ENCODE measurements around the gene VPS18. TPM values are rescaled to one million over a fixed set of nuclear protein-coding genes. Genes with fewer than 3 reads are reported as not detected.

VPS18 gene
- polyA plus RNA-seq, 10 donors = 7.8 to 12.4 (median 9.3) TPM

DNA sequence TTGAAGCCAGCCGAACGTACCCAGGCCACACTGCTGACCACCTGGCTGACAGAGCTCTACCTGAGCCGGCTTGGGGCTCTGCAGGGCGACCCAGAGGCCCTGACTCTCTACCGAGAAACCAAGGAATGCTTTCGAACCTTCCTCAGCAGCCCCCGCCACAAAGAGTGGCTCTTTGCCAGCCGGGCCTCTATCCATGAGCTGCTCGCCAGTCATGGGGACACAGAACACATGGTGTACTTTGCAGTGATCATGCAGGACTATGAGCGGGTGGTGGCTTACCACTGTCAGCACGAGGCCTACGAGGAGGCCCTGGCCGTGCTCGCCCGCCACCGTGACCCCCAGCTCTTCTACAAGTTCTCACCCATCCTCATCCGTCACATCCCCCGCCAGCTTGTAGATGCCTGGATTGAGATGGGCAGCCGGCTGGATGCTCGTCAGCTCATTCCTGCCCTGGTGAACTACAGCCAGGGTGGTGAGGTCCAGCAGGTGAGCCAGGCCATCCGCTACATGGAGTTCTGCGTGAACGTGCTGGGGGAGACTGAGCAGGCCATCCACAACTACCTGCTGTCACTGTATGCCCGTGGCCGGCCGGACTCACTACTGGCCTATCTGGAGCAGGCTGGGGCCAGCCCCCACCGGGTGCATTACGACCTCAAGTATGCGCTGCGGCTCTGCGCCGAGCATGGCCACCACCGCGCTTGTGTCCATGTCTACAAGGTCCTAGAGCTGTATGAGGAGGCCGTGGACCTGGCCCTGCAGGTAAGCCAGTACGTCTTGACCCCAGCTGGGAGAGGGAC, 6.2 kb downstream of the VPS18 start:
- no peak for DNase-seq

DNA sequence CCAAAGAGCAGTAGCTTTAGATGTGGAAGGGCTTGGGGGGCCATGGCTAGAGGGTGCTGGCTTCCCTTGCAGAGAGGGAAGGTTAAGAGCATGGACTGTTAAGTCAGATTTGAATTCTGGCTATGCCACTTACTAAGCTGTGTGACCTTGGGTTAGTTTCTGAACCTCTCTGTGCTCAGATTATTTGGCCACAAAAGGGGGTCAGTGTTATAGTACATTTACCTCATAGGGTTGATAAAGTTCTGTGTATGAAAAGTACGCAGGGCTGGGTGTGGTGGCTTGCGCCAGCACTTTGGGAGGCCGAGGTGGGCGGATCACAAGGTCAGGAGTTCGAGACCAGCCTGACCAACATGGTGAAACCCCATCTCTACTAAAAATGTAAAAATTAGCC, 6.8 kb downstream of the VPS18 start:
- DNase-seq = no peak

DNA sequence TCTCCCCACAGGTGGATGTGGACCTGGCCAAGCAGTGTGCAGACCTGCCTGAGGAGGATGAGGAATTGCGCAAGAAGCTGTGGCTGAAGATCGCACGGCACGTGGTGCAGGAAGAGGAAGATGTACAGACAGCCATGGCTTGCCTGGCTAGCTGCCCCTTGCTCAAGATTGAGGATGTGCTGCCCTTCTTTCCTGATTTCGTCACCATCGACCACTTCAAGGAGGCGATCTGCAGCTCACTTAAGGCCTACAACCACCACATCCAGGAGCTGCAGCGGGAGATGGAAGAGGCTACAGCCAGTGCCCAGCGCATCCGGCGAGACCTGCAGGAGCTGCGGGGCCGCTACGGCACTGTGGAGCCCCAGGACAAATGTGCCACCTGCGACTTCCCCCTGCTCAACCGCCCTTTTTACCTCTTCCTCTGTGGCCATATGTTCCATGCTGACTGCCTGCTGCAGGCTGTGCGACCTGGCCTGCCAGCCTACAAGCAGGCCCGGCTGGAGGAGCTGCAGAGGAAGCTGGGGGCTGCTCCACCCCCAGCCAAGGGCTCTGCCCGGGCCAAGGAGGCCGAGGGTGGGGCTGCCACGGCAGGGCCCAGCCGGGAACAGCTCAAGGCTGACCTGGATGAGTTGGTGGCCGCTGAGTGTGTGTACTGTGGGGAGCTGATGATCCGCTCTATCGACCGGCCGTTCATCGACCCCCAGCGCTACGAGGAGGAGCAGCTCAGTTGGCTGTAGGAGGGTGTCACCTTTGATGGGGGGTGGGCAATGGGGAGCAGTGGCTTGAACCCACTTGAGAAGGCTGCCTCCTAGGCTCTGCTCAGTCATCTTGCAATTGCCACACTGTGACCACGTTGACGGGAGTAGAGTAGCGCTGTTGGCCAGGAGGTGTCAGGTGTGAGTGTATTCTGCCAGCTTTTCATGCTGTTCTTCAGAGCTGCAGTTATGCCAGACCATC, 8.6 kb downstream of the VPS18 start:
- DNase-seq = peak in 1 of 3 donors; percentile 44

DNA sequence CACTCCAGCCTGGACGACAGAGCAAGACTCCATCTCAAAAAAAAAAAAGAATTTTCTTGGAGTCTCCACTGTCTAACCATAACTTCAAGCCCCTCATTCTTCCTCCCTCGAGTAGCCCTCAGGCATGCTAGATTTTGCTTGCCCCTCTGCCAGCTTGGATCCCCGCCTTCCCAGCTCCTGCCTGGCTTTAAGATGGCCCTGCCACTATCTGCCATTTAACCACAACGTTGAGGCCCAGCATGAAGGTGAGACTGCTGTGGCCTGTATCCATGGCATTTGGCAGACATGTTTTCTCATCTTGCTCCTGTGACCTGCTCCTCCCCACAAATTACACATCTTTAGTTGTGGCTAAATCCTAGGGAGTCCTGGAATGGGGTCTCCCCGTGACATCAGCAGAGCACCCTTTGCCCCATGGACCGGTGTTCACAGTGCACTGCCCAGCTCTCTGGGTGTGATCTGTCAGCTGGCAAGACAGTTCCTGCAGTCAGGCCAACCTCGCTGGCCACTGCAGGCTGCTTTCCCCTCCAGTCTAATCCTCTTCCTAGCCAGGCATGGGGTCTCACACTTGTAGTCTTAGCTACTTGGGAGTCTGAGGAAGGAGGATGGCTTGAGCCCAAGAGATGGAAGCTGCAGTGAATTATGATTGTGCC, 10.4 kb downstream of the VPS18 start:
- DNase-seq = peak in 1 of 3 donors; percentile 43

DNA sequence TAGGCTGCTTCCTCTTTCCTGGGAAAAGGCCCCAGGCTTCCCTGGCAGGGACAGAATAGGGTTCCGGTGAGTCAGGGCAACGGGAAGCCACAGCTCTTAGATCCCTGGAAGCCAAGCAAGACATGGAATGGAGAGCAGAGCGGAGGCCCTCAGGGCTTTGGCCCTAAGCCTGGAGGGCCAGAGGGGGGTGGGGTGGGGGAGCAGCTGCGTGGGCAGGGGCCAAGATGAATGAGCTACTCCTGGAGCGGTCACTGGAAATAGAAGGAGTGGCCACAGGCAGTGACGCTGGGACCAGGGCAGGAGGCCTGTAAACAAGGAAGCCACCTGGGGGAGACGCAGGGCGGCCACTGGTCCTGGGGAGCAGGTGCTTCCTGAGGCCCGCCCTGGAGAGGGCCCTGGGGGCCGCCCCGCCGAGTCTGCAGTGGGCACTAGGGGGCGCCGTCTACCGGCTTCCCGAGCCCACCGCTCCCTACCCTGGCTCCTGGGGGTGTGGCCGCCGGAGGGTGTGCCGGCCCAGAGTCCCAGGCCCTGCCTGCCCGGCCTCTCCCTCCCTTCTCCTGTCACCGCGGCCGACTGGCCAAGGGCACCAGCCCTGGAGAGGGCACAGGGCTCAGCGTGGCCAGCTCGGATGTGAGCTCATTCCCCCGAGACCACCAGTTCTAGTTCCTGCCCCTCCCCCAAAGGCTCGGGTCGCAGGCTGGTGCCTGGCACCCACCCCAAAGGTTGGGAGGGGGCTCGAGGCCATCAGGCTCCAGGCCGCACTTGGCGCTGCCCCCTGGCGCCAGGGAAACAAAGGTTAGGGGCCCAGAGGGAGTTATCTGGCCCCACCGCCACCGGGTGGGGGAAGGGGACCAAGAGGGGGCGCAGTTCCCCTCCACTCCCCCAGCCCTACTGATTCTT, 12.1 kb downstream of the VPS18 start:
- peak; percentile 87 to 95 (median 92) for DNase-seq

DNA sequence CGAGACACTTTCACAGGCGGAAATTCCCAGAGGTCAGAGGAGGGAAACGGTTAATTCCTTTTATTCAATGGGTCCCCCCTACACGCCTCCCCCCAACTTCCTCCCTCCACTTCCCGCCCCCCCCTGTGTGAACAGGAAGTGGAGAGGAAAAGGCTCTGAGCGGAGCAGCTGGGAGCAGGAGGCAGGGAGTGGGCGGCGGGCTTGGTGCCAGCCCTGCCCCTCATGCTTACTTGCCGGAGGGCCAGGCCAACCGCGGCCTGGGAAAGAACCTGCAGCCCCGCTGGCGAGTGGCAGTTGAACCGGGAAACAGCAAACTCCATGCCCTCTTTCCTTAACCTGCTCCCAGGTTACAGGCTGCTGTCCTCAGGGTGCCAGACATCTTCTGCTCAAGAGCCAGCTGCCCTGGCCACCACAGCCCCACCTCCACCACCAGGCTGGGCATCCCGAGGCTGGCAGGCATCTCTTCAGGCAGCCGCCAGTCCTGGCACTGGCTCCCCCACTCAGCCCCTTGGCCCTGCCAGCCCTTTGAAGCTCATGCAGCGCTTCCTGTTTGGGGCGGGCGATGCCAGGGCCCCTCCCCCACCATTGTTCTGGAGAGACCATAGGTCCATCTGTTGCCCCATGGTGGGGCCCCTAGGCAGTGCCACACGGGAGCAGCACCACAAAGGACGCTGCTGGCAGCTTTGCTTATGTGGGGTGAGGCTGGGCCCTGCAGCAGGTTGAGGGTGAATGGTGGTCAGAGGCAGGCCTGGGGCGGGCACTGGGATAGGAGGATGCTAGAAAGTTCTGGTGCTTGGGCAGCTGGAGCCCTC, 12.9 kb downstream of the VPS18 start:
- DNase-seq = peak in 2 of 3 donors; percentile 59 to 83

DNA sequence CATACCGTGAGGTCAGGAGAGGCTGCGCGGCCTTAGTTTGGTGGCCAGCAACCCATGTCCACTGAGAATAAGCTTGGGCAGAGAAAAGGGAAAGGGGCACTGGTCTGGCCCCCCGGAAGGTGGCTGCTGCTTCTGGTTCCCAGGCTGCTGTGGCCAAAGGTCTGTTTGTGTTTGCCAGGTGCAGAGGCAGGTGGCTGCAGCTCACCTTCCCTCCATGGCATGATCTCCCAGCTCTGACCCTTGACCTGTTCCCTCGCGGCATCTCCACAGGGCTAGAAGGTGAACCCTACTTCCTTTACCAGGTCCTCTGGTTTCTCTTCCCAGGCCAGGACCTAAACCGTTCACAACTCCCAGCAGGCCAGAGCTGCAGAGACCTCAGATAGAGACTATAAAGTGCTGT, 13.8 kb downstream of the VPS18 start:
- DNase-seq = no peak

DNA sequence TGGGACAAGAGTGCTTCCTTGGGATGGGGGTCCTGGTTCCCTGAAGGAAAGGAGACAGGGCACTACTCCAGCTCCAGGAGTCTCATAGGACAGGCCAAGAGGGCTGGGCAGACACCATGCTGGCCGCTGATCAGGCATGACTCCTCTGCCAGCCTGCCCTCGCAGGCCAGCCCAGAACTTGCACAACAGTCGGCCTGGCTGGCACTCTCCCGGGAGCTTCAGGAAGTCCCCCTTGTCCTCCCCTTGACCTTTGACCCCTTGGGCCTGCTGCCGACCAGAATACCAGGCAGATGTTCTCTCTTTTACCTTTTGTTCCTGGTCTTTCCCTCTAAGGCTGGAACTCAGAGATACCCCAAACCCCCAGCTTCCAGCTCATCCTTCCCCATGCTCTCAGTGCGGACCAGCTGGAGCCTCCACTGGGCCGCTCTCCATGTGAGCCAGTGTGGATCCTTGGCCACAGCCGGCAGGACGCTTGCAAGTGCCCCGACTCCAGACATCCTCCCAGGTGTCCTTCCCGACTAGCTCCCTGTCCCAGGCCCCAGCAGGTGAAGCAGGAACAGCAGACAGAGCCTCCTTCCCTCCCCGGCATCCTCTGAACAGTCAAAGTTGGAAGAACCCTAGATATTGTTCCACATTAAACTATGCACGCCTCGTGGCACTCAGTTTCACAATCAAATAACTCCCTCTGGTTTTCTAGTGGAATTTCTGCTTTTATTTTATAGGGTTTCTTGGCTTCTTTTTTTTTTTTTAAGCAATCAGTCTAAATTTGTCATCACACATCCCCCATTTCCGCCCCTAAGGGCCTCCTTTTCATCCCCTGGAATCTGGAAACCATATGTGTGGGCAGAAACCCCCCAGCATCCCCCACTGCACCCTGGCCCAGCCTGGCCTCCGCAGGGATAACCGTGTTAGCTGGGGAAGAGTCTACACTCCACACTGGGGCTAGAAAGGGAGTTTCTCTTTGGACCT, 15.7 kb downstream of the VPS18 start:
- DNase-seq = peak in 1 of 3 donors; percentile 58

DNA sequence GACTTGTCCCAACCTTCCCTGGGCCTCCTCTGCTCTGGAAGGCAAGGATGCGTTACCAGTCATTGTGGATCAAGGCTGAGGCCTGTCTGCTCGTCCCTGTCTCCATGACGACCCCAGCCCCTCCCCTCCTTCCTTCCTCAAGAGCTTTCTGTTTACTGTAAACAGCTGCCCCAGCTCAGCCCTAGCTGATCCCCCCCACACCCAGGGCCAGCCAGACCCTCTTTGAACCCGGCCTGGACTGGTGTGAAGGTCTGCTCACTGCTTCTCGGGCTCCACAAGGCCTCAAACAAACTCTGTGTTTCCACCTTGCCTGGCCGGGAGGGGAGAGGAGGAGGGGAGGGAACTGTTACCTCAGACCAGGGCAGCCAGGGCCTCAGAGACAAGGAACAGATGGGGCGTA, 16.9 kb downstream of the VPS18 start:
- peak in 1 of 3 donors; percentile 44 for DNase-seq

DNA sequence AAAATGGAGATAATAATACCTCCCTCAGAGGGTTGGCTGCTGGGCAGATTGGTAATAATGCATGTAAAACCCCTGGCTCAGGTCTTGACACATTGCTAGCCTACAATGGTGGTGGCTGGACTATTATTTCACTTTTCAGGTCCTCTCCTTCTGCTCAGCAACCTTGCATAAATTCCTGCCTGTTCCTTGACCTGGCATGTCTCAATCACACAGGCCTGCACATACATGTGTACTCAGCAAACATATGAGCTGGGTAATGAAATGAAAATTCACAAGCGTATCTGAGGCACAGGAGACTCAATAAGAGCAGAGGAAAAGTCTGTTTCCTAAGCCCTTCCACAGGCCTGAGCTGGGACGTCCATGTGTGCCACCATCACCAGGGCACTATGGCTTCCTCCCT, 17.4 kb downstream of the VPS18 start:
- DNase-seq = no peak

DNA sequence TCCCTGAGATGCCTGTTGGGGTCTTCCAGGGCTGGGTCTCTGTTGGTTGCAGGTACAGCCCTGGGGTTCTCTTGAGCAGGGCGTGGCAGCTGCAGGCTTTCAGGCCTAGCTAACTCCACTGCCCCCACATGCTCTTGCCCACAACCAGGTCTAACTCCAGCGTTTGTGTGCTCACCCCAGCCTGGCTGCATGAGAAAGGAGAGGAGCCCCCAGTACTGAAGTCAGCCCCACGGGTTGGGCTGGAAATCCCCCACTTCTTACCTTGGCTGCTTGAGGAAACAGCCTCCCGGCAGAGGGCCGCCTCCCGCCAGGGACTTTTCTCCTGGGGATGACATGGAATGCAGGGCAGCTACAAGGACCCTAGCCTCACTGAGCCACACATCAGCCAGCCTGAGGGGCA, 18.2 kb downstream of the VPS18 start:
- no peak for DNase-seq

DNA sequence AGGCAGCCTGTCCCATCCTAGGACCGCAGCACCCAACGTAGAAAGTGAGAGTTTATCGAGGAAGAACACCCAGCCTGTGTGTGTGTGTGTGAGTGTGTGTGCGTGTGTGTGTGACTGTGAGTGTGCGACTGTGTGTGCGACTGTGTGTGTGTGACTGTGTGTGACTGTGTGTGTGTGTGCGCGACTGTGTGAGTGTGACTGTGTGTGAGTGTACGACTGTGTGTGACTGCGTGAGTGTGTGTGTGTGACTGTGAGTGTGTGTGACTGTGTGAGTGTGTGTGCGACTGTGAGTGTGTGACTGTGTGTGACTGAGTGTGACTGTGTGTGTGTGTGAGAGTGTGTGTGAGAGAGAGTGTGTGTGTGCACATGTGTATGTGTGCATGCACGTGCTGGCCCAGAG, 19.8 kb downstream of the VPS18 start:
- DNase-seq = no peak

DNA sequence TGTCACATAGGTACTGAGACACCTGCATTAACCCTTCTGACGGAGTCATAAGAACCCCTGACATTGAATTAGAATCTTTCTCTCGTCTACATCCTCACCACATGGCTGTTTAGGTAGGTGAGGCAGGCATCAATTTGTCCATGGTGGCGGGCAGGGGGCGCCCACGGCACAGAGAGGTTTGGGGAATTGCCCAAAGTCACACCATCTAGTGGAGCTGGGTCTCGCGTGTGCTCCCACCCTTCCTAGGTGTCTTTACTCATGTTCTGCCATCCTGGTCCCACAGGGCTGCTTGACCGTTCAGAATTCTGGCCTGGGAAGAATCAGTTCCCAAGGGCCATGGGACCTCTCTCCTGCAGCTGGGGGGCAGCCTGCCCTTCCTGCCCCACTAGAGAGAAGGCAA, 20.2 kb downstream of the VPS18 start:
- DNase-seq = no peak

DNA sequence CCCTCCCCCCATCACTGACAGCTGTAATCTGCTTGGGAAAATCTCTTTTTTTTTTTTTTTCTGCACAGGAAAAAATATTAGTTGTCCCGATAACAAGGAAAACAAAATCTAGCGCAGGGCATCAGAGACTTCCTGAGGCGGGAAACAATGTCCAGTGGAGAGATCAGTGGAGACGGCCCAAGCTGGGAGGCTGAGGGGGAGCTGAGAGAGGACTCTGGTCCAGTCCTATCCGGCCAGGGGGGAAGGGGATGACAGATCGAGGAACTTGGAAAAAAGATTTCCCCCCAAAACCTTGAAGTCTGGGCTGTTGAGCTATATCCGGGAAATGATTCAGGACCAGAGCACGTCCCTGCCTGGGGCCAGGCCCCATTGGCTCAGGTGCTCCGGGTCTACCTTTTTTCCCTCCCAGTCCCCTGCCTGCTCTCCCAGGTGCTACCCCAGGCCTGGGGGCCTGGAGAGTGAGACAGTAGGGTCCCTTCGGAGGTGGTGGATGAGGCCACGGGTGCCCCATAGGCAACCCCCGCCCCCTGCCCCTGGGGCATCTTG, 20.9 kb downstream of the VPS18 start:
- no peak for DNase-seq

DNA sequence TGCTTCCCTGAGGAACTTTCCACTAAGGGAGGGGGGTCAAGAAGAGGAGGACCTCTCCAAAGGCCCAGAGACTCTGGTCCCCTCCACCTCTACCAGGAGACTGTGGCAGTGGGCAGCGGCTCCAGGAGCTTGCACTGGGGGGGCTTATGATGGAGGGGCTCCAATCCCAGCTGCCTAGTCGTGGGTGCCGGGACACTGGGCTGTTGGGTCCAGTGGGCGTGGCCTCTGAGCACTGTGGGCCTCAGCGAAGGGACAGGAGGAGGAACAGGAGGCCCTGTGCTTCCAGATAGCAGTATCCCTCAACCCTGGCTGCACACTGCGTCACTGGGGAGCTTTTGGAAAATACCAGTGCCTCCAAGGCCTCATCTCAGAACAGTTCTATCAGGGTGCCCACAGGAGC, 21.4 kb downstream of the VPS18 start:
- DNase-seq = no peak

DNA sequence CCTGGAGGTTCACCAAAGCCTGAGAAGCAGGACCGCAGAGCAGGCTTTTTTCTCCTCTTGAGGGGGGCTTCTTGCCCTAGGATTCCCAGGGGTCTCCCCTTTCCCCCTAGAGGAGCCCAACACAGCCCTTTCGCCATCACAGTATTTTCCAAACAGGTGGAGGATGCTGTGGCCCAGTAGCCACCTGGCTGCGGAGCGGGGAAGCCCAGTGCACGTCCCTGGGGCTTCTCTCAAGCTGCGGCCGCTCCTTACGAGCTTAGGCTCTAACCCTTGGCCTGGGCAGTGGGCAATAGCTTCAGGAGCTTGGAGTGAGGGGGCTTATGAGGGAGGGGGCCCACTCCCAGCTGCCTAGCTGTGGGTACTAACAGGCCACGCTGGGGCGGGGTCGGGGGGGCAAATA, 23.3 kb downstream of the VPS18 start:
- no peak for DNase-seq

DNA sequence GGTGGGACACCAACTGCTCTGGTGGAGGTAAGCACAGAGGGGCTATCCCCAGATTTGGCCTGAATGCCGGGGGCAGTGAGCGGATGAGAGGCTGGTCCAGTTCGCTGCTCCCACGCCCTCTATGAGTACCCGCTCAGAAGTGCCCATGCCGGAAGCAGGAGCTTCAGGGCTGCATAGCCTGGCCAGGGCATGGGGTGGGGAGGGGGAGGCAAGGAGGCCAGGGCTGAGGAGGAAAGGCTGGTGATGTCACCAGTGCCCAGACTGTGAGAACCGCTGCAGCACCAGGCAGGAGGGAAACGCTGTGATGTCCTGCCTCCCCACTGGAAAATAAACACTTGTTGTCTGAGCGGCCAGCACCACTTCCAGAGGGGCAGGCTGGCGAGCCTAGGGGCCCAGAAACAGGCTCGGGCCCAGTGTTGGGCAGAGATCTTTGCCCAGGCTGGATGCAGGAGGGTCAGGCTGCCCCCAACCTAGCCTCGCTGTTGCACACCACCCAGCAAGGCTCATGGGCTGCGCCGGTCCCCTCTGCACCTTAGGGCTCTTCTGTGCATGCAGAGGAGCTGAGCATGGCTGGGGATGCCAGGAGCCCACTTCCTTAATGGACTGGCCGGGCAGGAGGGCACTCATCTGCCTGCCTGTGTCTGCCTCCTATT, 24.0 kb downstream of the VPS18 start:
- no peak for DNase-seq

DNA sequence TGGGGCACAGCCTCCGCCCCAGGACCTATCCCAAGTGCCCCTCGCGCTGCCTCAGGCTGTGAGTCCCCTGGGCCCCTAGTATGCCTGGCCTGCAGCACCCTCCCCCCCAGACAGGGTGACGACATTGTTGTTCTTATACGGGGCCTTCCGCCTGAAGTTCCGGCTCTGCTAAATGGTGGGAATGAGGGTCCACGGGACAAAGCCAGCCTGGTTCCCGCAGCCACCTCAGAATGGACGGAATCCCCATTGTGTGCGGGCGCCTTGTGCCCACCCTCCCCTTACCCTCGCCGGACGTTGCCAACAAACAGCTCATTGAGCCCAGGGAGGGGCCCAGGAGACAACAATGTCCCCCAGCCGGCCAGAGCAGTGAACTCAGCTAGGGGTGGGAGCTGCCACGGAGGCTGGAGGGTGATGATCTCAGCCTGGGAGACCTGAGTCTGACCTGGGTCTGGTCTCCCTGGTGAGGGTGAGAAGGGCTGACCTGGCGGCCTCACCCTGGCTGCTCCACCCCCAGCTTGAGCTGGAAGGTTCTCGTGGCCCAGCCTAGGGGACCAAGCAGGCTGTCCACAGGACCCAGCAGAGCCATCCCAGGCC, 24.6 kb downstream of the VPS18 start:
- no peak for DNase-seq

Data from muscle of back (tissue), 11 donors.